NCI-H2107 treated with DMSO at 0.1 percent for 48 hours (cell line): Measurements from ENCODE around the gene PICALM.
A peak's percentile ranks its signal among the peaks of the same experiment; 100 is the strongest.

Experiments used
- DNase-seq: peaks from one replicate; lab custom pipeline; 2025; ENCODE audit not compliant: unreplicated experiment; lab: John Stamatoyannopoulos, UW

PICALM gene

GRCh38 chr11:86087256-86087655 lies 18.4 kb upstream of the PICALM start:
- DNase-seq = no peak

- no peak for DNase-seq
These were observed 12.6 kb upstream of the PICALM start for GRCh38 chr11:86081455-86081854.

- no peak for DNase-seq
These were observed 10.5 kb upstream of the PICALM start for GRCh38 chr11:86079421-86079820.

- DNase-seq = no peak
These were observed 5.1 kb upstream of the PICALM start for GRCh38 chr11:86073948-86074347.

- no peak for DNase-seq
These were observed 3.3 kb upstream of the PICALM start for GRCh38 chr11:86072211-86072610.

DNA sequence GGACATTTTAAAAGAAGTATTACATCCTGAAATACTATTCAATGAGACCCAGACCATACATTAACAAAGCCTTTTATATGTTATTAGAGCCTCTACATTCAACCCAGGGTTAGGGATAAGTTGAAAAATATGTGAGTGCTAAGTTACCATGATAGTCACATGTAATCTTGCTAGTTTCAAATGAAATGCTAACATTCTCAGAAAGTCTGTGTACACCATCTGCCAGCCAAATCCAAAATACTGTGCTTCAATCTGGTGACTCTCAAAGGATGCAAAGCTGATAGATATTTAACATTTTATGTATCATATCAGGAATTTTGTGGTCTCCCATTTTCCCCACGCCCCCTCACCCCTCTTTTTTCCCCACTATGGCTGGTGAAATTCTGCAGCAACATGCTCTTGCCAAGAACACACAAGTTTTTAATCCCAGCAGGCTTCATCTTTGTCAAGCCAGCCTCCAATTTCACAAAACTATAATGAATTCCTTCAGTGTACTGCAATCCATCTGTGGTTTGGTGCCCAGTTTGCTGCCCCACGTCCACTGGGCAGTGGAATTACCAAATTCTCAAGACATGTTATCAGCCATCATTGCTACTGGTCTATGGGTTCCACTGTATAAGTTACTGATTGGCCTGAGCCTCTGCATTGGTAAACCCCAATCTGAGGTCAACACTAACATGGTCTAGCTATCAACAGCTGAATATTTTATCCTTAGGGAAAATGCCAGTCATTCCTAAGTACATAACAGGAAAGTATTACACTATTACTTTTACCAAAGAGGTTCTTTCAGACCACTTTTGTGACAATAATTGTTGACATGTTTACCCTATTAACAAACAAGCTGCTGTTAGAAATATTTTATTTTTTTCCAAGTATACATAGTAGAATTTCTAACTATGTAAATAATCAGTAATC lies 1.5 kb upstream of the PICALM start:
- no peak for DNase-seq

DNA sequence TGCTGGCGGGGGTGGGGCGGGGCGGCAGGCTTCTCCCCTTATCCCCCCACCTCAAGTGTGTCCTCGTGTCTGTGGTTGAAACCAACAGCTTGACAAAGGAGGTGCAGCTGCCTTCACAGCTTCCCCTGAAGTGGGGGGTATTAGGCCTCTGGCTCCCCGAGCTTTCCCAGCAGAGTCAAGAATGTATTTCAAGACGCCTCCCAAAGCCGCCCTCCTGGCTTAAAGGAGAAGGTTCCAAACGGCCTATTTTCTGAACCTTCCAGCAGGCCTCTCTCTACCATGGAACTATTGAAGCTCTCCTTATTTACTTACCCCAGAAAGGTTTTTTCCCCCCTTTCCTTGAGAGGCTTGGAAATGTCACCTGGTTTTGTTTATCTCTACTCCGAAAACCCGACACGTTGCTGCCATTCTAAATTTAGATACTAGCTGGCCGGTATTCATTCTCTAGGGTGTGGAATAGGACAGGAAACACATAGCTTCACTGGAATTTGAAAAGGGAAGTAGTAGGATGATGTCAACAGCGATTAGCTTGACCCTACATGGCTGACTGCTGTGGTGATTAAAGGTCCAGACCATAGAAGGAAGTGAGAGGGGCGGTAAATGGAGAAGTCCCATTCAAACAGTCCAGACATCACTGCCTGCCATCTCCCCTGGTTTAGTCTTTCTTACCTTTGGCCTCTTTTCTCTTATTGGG lies 671 bp upstream of the PICALM start:
- DNase-seq = peak; percentile 69

DNA sequence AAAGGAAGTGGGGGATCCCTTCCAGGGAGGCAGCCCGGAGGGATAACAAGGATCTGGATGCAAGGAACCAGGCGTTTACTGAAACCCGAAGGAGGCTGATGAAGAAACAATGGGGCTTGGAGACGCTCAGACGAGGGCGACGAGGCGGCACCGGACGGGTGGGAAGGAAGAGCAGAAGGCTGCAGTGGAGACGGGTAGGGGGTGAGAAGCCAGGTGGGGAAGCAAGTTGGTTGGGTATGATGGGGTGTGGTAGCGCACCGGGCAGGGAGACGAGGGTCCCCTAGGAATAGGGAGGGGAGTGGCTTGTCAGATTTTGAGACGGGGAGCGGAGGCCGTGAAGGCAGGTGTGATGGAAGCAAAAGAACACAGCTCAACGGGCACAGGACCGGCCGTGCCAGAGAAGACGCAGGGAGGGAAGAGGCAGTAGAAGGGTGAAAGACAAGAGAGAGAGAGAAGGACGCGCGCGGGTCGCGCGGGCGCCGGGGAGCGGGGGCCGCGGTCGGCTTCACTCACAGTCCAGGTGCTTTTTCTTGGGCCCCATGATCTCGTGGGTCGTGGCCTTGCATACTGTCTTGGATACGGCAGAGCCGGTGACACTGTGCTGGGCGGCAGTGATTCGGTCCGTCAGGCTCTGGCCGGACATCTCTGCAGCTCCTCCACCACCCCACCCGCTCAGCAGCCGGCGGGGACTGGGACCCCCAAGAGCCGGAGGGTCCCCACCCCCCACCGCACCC lies 579 bp downstream of the PICALM start:
- peak; percentile 27 for DNase-seq

GRCh38 chr11:86067851-86068137 lies 1.1 kb downstream of the PICALM start:
- no peak for DNase-seq

DNA sequence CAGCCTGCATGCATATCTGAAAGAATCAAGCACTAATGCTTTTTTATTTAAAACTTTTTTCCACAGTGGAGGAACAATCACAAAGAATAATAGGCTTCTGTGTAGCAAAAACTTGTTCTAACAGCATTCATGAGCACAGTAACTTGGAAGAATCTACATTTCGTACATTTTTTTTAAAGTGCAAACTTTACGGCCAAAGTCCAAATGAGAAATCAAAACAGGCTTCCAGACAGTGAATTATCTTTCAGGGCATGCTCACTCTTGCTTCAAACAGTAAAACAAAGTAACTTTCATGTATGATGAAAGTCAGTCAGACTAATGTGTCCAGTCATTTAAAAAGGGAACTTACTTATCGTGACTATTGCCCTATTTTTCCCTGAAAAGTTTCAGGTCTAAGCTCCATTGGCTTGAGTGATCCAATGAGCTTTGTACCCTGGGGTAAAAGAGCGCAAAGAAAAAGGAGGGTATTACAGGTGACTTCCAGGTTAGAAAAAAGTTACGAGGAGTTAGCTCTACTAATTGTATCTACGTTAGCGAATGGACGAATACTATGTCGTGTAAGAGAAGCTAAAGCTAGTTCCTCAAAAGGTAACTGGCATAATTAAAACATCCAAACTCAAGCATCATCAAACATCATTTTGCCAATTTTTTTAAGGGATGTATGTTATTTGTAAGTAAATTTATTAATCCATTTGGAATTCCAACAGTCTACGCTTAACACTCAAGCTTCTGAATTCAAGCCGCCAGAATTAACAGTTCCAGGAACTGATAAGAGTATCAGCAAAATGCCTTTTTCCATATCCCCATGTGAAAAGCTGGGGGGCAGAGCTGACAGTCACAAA lies 1.7 kb downstream of the PICALM start:
- DNase-seq = no peak

- DNase-seq = no peak
These were observed 2.3 kb downstream of the PICALM start for GRCh38 chr11:86066657-86067008.

DNA sequence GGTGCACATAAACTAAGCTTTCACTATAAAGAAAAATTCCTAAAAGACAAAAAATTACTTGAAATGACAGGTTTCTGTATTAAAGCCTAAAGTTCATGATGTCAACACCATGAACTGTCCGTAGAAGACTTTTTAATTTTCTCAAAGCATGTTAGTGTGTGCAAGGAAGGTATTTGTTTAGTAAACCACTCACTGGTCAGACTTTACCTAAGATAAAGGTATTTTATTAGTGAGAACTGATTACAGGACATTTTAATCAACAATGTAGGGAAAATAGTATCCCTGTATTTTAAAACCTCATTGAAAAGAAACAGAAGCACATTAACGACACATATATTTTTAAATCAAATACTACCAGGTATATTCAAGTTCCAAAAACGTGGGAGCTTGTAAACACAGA lies 2.9 kb downstream of the PICALM start:
- no peak for DNase-seq

DNA sequence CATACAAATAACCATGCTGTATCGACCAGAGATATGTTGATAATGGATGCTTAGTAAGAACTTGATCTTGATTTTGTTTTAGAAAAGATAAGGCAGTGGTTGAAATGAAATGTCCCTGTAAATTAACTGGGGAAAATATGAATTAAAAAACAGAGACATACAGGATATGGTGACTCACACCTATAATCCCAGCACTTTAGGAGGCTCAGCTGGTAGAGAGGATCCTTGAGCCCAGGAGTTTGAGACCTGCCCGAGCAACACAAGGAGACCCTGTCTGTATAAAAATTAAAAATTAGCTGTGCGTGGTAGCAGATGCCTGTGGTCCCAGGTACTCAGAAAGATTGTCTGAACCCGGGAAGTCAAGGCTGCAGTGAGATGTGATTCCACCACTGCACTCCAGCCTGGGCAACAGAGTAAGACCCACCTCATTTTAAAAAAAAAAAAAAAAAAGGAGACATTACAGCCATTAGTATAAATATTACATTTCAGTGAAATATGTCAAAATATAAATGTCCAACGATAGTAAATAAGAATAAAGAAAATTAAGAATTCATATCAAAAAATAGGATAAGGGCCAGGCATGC lies 4.6 kb downstream of the PICALM start:
- no peak for DNase-seq

DNA sequence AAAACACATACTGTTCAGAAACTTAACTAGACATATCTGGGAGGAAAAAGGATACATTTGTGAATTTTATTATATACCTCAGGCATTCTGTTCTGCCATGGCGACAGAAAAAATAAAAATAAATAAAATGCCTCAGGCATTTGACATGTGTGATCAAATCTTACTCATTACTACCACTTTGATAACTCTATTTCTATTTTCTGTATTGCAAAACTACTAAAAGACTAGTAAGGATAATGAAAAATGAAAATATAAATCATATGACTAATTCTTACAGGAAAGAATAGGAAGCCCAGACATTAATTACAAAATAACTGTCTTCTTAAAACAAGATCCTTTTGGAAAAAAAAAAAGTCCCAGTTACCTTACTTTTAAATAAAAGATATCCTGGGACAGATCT lies 5.3 kb downstream of the PICALM start:
- no peak for DNase-seq

DNA sequence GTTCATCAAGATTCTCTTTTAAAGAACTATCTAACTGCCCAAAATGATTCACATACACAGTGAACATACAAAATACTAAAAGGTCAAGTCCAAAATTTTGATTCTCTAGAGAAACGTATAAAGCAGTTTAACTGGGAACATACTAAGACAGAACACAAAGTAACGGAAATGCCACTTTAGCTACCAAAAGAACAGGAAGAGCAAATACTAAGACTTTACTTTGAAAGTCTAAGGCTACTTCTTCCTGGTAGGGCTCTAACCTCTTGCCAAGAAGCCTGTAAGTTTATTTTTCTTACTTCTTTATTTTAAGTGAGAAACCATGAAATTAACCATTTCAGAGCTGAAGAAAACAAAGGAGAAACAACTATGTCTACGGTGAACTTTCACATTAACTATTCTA lies 6.2 kb downstream of the PICALM start:
- DNase-seq = no peak

DNA sequence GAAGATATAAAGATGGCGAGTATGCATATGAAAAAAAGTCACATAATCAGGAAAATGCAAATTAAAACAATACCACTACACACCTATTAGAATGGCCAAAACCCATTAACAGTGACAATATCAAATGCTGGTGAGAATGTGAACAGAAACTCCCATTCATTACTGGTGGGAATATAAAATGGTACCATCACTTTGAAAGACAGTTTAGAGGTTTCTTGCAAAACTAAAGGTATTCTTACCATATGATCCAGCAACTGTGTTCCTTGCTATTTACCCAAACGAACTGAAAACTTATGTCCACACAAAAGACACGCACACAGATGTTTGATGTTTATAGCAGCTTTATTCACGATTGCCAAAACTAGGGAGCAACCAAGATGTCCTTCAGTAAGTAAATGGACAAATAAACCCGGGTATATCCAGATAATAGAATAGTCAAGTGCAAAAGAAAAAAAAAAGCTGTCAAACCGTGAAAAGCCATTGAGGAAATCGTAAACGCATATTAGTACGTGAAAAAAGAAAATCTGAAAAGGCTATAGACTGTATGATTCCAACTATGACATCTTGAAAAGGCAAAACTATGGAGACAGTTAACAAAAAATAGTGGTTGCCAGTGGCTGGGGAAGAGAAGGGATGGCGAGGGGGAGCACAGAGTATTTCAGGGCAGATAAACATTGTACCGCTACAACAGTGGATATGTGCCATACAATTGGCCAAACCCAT lies 7.2 kb downstream of the PICALM start:
- no peak for DNase-seq

DNA sequence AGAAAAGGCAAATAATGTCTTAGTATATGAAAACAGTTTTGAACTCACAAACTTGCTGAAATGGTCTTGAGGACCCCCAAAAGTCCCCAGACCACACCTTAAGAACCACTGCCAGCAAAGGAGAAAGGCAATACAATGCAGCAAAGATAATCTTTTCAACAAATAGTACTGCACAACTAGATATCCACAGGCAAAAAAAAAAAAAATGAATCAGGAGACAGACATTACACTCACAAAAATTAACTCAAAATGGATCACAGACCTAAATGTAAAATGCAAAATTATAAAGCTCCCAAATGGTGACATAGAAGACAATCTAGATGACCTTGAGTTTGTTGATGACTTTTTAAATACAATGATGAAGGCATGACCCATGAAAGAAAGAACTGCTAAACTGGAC lies 8.3 kb downstream of the PICALM start:
- DNase-seq = no peak

GRCh38 chr11:86058360-86058759 lies 10.5 kb downstream of the PICALM start:
- DNase-seq = no peak

DNA sequence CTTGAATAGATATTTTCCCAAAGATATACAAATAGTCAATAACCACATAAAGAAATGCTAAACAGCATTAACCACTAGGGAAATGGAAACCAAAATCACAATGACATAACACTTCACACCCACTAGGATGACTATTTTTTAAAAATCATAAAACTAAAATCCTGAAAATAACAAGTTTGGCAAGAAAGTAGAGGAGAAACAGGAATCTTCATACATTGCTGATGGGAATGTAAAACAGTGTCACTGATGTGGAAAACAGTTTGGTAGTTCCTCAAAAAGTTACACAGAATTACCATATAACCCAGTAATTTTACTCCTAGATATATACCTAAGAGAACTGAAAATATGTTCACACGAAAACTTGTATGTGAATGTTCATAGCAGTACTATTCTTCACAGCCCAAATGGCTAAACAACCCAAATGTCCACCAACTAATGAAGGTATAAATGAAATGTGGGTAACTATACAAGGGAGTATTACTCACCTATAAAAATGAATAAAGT lies 12.5 kb downstream of the PICALM start:
- no peak for DNase-seq
